Activated gamma-delta T cell treated with anti-CD3 and anti-CD28 coated beads, Interleukin-2, amount 50 U/mL, for 16 hours (primary cell): Measurements from ENCODE around the gene INHBB.
"Not testable (repeated sequence)": the region's sequence is repeated elsewhere in the genome, so short reads cannot be mapped to it uniquely, and the experiment has no call there.

Source experiments
- DNase-seq: peaks from one replicate; pipeline ENCODE4 v3.0.0-alpha.2; 2020; ENCODE audit warnings: low read depth

INHBB gene

GRCh38 chr2:120381661-120382060 lies 35.7 kb downstream of the INHBB start:
- DNase-seq = no peak

DNA sequence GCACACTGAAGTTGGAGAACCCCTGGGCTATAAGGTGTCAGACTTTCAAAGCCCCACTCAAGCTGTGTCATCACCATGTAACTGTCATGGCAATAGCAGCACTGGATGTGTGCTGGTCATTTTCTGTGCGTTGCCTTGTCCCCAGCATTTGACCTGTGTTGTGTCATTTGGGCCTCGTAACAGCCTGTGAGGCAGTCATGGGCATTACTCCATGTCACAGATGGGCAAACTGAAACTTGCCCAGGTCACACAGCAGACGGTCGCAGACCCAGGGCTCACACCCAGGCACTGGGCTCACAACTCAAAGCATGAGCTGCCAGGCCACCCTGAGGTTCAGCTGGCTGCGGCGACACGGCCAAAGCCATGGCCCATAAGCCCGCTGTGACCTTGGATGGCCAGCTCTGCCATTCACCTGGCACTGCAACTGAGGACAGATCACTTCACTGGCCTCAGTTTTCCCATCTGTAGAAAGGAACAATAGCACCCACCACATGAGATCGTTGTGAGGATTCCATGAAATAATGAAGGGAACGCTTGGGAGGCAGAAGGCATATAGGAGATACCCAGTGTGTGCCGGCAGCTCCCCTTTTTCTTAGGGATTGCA lies 36.7 kb downstream of the INHBB start:
- no peak for DNase-seq

DNA sequence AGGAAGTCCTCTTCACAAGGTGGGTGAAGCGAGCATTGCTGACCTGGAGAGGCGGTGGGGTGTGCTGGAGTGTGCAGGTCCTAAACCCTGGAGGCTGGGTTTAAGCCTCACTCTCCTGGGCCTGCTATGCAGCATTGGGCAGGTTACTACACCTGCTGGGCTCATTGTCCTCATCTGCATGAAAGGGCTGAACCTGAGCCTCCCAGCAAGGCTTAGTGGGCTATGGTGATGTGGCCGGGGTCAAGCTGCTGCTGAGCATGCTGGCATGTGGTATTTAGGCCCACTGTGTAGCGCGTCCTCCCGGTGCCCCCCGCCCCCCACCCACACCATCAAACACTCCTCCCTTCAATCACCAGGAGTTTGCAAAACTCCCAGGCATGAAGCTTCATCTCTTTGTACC lies 37.3 kb downstream of the INHBB start:
- no peak for DNase-seq

GRCh38 chr2:120383631-120384340 lies 37.9 kb downstream of the INHBB start:
- no peak for DNase-seq

DNA sequence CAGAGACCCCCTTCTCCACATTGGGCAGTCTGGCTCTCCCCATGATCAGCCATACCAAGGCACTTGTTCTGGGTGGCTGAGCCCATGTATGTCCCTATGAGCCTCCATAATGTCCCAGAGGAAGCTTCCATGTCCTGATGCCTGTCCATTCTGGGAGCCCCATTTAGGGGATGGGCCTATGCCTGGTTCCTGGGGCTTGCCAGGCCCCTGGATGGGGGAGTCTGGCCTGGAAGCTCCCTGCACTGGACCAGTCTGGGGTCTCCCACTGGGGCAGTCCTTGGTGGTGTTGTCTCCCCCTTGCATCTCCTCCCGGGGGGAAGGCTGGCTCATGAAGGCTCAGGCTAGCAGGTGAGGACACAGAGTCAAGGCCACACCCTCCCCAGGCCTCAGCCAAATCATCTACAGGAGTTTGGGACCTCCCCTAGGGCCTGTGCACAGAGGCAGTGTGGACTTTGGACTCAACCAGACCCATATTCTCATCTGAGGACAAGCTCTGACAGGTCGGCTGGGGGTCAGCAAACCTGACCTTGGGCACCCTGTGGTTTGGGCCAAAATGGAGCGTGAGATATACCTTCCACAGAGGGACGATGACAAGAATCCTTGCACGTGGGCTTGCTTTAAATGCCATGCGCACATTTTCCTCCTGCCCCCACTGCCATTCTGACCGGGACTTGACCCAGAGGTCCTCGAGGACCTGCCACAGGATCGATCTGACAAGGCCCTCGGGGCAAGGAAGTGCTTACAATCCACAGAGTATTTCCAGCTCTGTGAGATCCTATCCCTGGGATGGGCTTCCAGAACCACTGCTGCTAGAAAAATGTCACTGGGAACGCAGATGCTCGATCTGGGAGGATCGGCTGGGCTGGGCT lies 38.8 kb downstream of the INHBB start:
- no peak for DNase-seq

- DNase-seq = no peak
Observed at GRCh38 chr2:120385355-120386127, 39.6 kb downstream of the INHBB start.

GRCh38 chr2:120388222-120389035 lies 42.5 kb downstream of the INHBB start:
- no peak for DNase-seq

DNA sequence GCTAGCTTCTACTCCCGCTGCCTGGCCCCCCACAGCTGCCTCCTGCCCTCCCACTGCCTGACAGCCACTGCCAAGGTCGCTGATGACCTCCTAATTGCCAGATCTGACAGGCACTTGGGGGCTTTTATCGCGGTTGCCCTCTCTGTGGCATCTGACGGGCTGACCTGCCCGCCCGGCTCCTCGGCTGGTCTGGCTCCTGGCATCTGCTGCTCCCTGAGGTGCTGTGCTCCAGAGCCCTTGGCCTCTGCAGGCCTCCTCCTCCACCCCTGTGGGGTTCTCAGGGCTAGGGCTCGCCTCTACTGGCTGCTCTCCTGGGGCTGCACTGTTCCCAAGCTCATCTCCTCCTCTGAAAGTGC lies 43.1 kb downstream of the INHBB start:
- no peak for DNase-seq

DNA sequence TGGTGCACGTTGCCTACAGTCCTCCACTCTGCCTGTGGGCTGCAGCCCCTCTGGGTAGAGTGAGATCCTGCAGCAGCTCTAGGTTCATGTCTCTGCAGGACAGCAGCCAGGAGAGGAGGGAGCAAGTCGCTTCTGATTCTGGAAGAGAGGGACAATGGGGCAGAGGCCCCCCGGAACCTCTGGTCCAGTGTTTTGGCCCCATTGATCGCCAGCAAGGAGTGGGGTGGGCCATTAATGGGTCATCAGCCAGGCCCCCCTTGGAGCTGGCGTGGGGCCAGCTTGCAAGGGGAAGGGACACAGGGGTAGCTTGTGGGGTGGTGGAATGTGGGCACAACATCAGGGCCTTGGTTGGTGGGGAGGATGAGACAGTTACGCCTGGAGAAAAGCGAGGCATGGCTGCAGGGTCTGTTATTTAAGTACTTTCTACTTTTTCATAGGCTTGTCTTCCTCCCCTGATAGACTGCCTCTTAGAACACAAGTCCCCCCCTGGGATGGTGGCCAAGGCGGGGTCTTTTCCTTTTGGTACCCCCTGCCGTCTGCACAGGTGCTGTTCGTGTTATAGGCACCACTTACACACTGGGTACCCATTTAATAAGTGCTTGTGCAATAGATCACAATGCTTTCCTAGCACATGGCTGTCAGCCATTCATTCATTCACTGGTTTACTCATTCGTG lies 44.6 kb downstream of the INHBB start:
- no peak for DNase-seq

- not testable (repeated sequence) for DNase-seq
Observed at GRCh38 chr2:120391382-120391781, 45.4 kb downstream of the INHBB start.

GRCh38 chr2:120391911-120392665 lies 46.2 kb downstream of the INHBB start:
- DNase-seq = no peak

DNA sequence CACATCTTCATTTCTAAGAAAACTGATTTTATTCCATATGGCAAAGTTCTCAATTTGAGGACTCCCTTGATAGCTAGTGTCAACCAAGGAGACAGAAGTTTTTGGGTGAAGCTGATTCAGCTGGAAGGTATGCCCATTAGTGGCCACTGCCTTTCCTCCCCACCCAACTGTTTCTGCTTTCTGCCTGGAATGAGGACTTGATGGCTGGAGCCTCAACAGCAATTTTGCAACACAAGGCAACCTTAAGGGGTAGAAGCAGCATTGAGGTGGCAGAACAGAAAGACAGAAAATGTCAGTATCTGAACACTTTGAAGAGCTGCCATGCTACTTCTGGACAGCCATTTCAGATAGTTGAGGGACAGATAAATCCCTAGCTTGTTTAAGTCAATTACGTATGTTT lies 47.0 kb downstream of the INHBB start:
- no peak for DNase-seq

GRCh38 chr2:120393456-120393855 lies 47.5 kb downstream of the INHBB start:
- no peak for DNase-seq

DNA sequence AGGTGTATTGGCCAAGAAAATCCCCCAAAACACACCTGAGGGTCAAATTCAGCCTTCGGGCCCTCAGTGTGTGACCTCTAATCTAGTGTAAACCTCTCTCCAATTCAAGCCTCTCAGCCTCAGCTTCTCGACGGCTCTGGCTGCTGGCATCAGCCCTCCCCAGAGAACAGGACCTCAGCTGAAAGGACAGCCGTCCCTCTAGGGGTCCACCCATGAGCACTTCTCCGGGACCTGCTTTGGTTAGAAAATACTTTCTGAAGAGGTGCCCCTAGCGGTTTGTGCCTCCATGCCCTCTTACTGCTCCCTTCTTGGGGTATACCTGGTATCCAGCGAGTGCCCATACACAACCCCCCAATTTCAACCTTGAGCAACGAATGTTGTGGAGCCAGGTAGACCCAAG lies 48.8 kb downstream of the INHBB start:
- no peak for DNase-seq

DNA sequence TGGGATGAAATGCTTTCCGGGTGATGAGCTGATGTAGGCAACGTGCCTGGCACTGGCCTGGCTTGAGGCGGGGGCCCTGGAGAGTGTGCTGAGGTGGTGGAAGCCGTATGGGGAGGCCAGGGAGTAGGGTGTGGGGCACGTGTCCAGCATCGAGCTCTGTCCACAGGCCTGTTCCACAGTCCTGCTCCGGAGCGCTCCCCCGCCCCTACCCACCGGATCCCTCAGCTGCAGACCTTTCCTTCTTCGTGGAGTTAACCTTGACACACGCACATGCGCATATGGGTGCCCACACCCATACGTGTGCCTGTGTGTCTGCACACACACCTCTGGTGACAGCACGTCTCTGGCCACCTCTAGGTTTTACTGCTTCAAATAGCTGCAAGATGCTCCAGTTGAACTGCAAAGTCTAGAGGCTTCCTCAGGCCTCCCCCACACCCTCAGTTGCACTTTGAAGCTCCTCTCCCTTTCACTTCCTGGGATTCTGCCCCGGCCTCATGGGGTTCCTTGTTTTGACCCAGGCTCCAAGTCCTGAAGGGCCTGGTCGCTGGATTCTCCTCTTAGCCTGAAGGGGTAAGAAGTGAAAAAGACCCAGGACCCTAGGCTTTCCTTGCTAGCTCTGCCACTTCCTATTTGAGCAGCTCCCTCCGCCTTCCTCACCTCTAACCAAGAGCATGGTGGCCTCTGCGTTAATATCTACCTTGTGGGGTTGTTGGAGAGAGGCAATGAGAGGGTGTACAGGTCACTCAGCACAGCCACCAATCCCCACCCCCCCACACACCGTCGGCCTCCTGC lies 49.5 kb downstream of the INHBB start:
- no peak for DNase-seq

DNA sequence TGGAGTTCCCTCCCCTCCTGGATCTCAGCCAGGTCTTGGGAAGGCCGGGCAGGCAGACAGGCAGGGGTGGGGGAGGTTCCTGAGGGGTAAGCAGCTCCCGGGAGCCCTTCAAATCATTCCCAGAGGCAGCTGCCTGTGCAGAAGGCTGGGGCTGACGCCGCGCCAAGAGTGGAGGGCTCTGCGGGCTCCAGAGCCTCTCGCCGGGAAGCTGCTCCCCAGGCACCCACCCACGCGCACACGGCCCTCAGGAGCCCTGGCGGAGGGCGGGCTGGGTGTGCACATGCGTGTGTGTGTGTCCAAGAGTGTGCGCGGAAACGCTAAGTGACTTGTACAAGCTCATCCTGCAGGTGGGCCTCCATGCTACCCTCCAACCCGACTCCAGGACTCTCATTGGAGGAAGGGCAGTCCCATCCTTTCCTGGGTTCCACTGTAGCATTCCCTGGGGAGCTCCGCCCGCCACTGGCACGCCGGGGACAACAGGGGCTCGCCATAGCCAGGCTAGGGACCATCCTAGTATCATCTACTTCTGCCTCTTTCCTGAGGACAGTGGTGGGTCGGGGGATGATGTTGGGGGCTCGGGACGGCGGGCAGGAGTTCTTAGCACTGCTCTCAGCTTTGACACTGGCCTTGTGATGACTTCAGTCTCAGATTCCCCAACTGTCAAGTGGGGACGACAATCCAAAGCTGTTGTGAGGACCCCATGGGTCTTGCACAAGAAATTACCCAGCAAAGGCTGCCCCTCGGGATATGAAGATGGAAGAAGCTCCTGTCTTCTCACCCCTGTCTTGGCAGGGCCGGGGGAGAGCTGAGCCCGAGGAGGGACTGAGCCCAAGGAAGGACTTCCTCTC lies 50.3 kb downstream of the INHBB start:
- DNase-seq = no peak

DNA sequence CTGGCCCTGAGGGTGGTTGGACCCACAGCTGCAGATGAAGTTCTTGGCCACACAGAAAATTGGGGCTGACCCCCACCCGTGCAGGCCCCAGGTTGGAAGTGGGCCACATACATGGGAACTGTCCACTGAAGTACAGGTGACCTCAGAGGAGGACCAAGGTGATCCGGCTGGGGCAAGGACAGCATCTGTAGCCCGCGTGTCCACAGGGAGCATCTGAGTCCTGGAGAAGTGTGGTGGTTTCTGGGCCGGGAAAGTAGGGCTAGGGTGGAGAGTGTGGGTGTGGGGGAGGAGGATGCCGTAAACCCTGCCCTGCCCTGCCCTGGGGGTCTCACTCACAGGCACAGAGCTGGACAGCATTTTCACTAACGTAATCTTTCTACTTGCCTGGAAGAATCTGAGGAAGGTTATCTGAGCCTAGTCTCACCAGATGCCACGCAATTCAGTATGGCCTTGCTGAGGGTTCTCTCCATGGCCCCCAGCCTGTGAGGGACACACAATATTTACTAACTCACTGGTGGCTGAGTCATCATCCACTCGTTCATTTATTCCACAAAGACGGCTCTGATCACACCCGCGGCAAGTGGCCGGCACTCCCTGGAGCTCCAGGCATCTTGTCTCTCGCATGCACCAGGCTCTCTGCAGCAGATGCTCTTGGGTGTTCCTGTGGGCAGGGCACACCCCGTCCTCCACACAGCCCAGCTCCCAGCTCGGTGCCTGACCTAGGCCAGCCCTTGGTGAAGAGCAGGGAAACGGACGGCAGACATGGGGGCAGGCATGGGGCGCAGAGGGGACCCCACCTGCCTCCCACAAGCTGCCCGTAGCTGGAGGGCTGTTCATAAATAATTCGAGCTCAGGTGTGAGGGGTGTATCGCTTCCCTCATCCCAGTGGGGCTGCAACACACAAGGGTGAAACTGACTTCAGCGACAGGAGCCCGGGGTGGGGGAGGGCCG lies 51.2 kb downstream of the INHBB start:
- no peak for DNase-seq
